Fibroblast of lung (primary cell): ENCODE measurements around the gene HIRIP3.

Experiments used
- EZH2 ChIP-seq: IDR thresholded peaks from 2 replicates; pipeline ENCODE4 v1.5.1; 2012; ENCODE audit warnings: low read length, control low read depth, mild to moderate bottlenecking; ENCODE audit errors: missing control alignments
- TF ChIP-seq, protein P1 (sequence below), 2 donors: IDR thresholded peaks in 1 of 2; conservative IDR thresholded peaks in 1 of 2; 1 replicate in 1 of 2; 2 replicates in 1 of 2; pipeline ENCODE4 v1.5.1; 2011 to 2012; ENCODE audit warnings: low read length in 2 of 2, control low read depth in 1 of 2, inconsistent platforms in 1 of 2, low read depth in 1 of 2, mild to moderate bottlenecking in 1 of 2

GRCh38 chr16:29999605-30000004, 4.2 kb upstream of the HIRIP3 start:
- TF ChIP-seq, protein P1, sequence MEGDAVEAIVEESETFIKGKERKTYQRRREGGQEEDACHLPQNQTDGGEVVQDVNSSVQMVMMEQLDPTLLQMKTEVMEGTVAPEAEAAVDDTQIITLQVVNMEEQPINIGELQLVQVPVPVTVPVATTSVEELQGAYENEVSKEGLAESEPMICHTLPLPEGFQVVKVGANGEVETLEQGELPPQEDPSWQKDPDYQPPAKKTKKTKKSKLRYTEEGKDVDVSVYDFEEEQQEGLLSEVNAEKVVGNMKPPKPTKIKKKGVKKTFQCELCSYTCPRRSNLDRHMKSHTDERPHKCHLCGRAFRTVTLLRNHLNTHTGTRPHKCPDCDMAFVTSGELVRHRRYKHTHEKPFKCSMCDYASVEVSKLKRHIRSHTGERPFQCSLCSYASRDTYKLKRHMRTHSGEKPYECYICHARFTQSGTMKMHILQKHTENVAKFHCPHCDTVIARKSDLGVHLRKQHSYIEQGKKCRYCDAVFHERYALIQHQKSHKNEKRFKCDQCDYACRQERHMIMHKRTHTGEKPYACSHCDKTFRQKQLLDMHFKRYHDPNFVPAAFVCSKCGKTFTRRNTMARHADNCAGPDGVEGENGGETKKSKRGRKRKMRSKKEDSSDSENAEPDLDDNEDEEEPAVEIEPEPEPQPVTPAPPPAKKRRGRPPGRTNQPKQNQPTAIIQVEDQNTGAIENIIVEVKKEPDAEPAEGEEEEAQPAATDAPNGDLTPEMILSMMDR (conservative IDR thresholded peaks at IDR 0.05 in 1 of 2, IDR thresholded peaks at IDR 0.05 in 1 of 2; ENCODE audit: low read depth in 1 of 2, low read length in 2 of 2): no peak
- TF ChIP-seq EZH2: no peak
